Omental fat pad (tissue), 4 donors: ENCODE data around the gene PPP1R14C. TPM values are rescaled to one million over a fixed set of nuclear protein-coding genes. Genes with fewer than 3 reads are reported as not detected.

ENCODE experiments used
- ATAC-seq: fragments of 150-250 bp; one replicate; pipeline ENCODE4 v1.9.1; 2016; ENCODE audit warnings: mild to moderate bottlenecking, moderate library complexity; ENCODE audit not compliant: low FRiP score
- DNase-seq: peaks from one replicate; pipeline ENCODE4 v3.0.0-alpha.2; 2019; ENCODE audit warnings: low spot score
- CTCF ChIP-seq, 3 donors: fragments of 450-650 bp; IDR thresholded peaks; one replicate each; pipeline ENCODE4 v1.5.1; 2016 to 2017; ENCODE audit warnings: antibody characterized with exemption in 3 of 3, mild to moderate bottlenecking in 3 of 3, moderate library complexity in 2 of 3
- total RNA-seq, 4 donors: library from RNA; depleted of rRNA; stranded (reverse); fragments of >200 nt; gene quantifications; one replicate each; pipeline ENCODE4 v1.1.0, GENCODE V29; 2016

The PPP1R14C gene
- total RNA-seq, 4 donors from 2014 or later = 0.31 to 1.1 TPM; not detected in 2

- ATAC-seq (no peak), DNase-seq (no peak)
- no peak for TF ChIP-seq CTCF (IDR thresholded peaks at IDR 0.05)
Observed at GRCh38 chr6:150272264-150272975, 129.6 kb downstream of the PPP1R14C start.

- no peak for TF ChIP-seq CTCF (IDR thresholded peaks at IDR 0.05)
Observed at GRCh38 chr6:150272976-150273315, 130.1 kb downstream of the PPP1R14C start.

GRCh38 chr6:150273457-150274309, 130.8 kb downstream of the PPP1R14C start:
- no peak for TF ChIP-seq CTCF (IDR thresholded peaks at IDR 0.05)
- no peak for ATAC-seq
- no peak for DNase-seq

More at GRCh38 chr6:150272976-150273315, 130.1 kb downstream of the PPP1R14C start:
- ATAC-seq = no peak
- no peak for DNase-seq

- DNase-seq (no peak), ATAC-seq (no peak)
- TF ChIP-seq CTCF (IDR thresholded peaks at IDR 0.05) = no peak
Observed at GRCh38 chr6:150275489-150275888, 132.6 kb downstream of the PPP1R14C start.

GRCh38 chr6:150276168-150276936, 133.5 kb downstream of the PPP1R14C start:
- ATAC-seq (no peak), DNase-seq (no peak)
- TF ChIP-seq CTCF (IDR thresholded peaks at IDR 0.05) = no peak

GRCh38 chr6:150276937-150277742, 134.3 kb downstream of the PPP1R14C start:
- no peak for TF ChIP-seq CTCF (IDR thresholded peaks at IDR 0.05)
- DNase-seq (no peak), ATAC-seq (no peak)
